ENCODE measurements around the gene FLVCR2. TPM values are rescaled to one million over a fixed set of nuclear protein-coding genes. Genes with fewer than 3 reads are reported as not detected.

Gene FLVCR2
- total and polyA plus RNA-seq, 2 donors (not counting 1 experiment from before 2014, with no cell fraction given): 7.0 to 7.3 TPM

GRCh38 chr14:75562089-75562488, 16.3 kb upstream of the FLVCR2 start:
- Histone ChIP-seq H2AFZ (ENCODE audit: low read length) (no peak overlapping the region), H3K4me1 (ENCODE audit: control insufficient read depth, extremely low read depth, insufficient read depth, low read length) (no peaks in the 10 kb centered on the region)

GRCh38 chr14:75562489-75562888, 15.9 kb upstream of the FLVCR2 start:
- Histone ChIP-seq H4K20me1 (ENCODE audit: control insufficient read depth, extremely low read depth, insufficient read depth, low read length) (no peaks in the 10 kb centered on the region), H3K79me2 (ENCODE audit: control insufficient read depth, insufficient read depth, low read length) (no peaks in the 10 kb centered on the region), H3K36me3 (ENCODE audit: control insufficient read depth, insufficient read depth, low read length) (no peaks in the 10 kb centered on the region), H3K4me2 (ENCODE audit: extremely low read depth, insufficient read depth, low read length) (no peak overlapping the region), H3K27ac (ENCODE audit: insufficient read depth, low read length) (no peak overlapping the region), H3K9me3 (ENCODE audit: control insufficient read depth, insufficient read depth, low read depth, low read length) (no peaks in the 10 kb centered on the region), H2AFZ (ENCODE audit: low read length) (no peak overlapping the region), H3K4me1 (ENCODE audit: control insufficient read depth, extremely low read depth, insufficient read depth, low read length) (no peaks in the 10 kb centered on the region), H3K4me3 (replicated peaks in 1 of 4; ENCODE audit: control extremely low read depth in 1 of 4, insufficient read depth in 1 of 4, low read depth in 3 of 4, low read length in 4 of 4) (no peak overlapping the region), H3K9ac (ENCODE audit: insufficient read depth, low read length) (no peak overlapping the region), H3K27me3 (ENCODE audit: control insufficient read depth, insufficient read depth, low read length) (peaks cover 7% of the 10 kb centered on the region)
- TF ChIP-seq CTCF (conservative IDR thresholded peaks at IDR 0.05 in 1 of 2, IDR thresholded peaks at IDR 0.05 in 1 of 2; ENCODE audit: low read depth in 1 of 2, low read length in 2 of 2) (no peak), EZH2 (IDR thresholded peaks at IDR 0.05; ENCODE audit: low read length, missing control alignments) (no peak)
- DNase-seq (ENCODE audit: low read depth in 2 of 2): no peak

More at GRCh38 chr14:75562089-75562488, 16.3 kb upstream of the FLVCR2 start:
- Histone ChIP-seq H3K27ac (ENCODE audit: insufficient read depth, low read length) (no peak overlapping the region), H3K9ac (ENCODE audit: insufficient read depth, low read length) (no peak overlapping the region), H3K4me3 (replicated peaks in 1 of 4; ENCODE audit: control extremely low read depth in 1 of 4, insufficient read depth in 1 of 4, low read depth in 3 of 4, low read length in 4 of 4) (no peak overlapping the region), H4K20me1 (ENCODE audit: control insufficient read depth, extremely low read depth, insufficient read depth, low read length) (no peaks in the 10 kb centered on the region), H3K36me3 (ENCODE audit: control insufficient read depth, insufficient read depth, low read length) (no peaks in the 10 kb centered on the region), H3K27me3 (ENCODE audit: control insufficient read depth, insufficient read depth, low read length) (peaks cover 7% of the 10 kb centered on the region), H3K4me2 (ENCODE audit: extremely low read depth, insufficient read depth, low read length) (no peak overlapping the region), H3K79me2 (ENCODE audit: control insufficient read depth, insufficient read depth, low read length) (no peaks in the 10 kb centered on the region), H3K9me3 (ENCODE audit: control insufficient read depth, insufficient read depth, low read depth, low read length) (no peaks in the 10 kb centered on the region)
- DNase-seq (ENCODE audit: low read depth in 2 of 2): no peak
- TF ChIP-seq CTCF (conservative IDR thresholded peaks at IDR 0.05 in 1 of 2, IDR thresholded peaks at IDR 0.05 in 1 of 2; ENCODE audit: low read depth in 1 of 2, low read length in 2 of 2): no peak
- TF ChIP-seq EZH2 (IDR thresholded peaks at IDR 0.05; ENCODE audit: low read length, missing control alignments): no peak

DNA sequence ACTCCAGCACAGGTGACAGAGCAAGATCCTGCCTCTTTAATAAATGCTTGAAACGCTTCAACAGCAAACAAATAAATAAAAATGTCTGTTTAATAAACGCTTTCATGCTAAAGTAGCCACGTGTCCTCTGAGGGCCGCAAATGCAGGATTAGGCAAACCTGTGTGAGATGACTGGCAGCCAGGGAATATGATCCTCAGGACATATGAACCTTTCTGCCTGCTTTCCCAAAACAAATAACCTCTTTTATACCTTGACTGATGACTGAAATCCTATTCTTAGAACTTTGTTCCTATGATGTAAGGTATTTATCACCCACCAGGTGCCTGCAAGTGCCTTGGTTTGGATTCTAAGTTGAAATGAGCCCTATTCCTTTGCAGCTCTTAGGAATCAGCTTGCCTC, 14.5 kb upstream of the FLVCR2 start:
- no peaks in the 10 kb centered on the region for H3K36me3 ChIP-seq (ENCODE audit: control insufficient read depth, insufficient read depth, low read length)
- H3K9me3 ChIP-seq (ENCODE audit: control insufficient read depth, insufficient read depth, low read depth, low read length): no peaks in the 10 kb centered on the region
- peaks cover 7% of the 10 kb centered on the region for H3K27me3 ChIP-seq (ENCODE audit: control insufficient read depth, insufficient read depth, low read length)
- no peak overlapping the region for H3K27ac ChIP-seq (ENCODE audit: insufficient read depth, low read length)
- no peaks in the 10 kb centered on the region for H4K20me1 ChIP-seq (ENCODE audit: control insufficient read depth, extremely low read depth, insufficient read depth, low read length)
- TF ChIP-seq EZH2 (IDR thresholded peaks at IDR 0.05; ENCODE audit: low read length, missing control alignments) (no peak), CTCF (conservative IDR thresholded peaks at IDR 0.05 in 1 of 2, IDR thresholded peaks at IDR 0.05 in 1 of 2; ENCODE audit: low read depth in 1 of 2, low read length in 2 of 2) (no peak)
- H3K4me2 ChIP-seq (ENCODE audit: extremely low read depth, insufficient read depth, low read length): no peak overlapping the region
- DNase-seq (ENCODE audit: low read depth in 2 of 2): no peak
- H3K4me3 ChIP-seq (replicated peaks in 1 of 4; ENCODE audit: control extremely low read depth in 1 of 4, insufficient read depth in 1 of 4, low read depth in 3 of 4, low read length in 4 of 4): no peak overlapping the region
- H3K4me1 ChIP-seq (ENCODE audit: control insufficient read depth, extremely low read depth, insufficient read depth, low read length): no peaks in the 10 kb centered on the region
- no peak overlapping the region for H3K9ac ChIP-seq (ENCODE audit: insufficient read depth, low read length)
- no peak overlapping the region for H2AFZ ChIP-seq (ENCODE audit: low read length)
- H3K79me2 ChIP-seq (ENCODE audit: control insufficient read depth, insufficient read depth, low read length): no peaks in the 10 kb centered on the region

Measured in fibroblast of lung (primary cell).